GF-D8 (cell line): ENCODE data around the gene DOCK11.
A peak's percentile ranks its signal among the peaks of the same experiment; 100 is the strongest.

ENCODE experiments used
- DNase-seq: peaks from one replicate; lab custom pipeline; 2025; lab: John Stamatoyannopoulos, UW

The DOCK11 gene

DNA sequence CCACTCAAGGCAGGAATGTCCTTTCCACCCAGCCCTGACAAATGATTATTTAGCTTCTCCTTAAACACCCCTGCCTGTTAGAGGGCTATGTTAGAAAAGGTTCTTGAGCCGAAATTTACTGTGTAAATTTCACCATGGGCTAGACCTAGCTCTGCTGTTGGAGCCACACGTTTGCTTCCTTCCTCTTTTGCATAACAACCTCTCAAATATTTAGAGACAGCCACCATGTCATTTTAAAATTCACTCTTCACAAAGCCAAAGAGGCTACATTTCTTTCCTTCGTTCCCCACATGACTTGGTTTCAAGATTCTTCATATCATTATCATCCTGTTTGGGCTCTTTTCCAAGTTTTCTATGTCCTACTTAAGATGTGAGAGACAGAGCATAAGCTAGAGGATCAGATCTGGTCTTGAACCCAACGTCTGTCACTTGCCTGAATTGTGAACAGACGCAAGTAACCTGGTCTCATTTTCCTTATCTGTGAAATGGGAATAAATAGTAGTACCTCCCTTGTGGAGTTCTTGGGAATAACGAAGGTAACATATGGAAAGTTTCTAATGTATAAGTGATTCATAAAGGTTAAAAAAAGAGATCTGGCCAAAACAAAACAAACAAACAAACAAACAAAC is 6.7 kb downstream of the DOCK11 start:
- DNase-seq = peak; percentile 54

DNA sequence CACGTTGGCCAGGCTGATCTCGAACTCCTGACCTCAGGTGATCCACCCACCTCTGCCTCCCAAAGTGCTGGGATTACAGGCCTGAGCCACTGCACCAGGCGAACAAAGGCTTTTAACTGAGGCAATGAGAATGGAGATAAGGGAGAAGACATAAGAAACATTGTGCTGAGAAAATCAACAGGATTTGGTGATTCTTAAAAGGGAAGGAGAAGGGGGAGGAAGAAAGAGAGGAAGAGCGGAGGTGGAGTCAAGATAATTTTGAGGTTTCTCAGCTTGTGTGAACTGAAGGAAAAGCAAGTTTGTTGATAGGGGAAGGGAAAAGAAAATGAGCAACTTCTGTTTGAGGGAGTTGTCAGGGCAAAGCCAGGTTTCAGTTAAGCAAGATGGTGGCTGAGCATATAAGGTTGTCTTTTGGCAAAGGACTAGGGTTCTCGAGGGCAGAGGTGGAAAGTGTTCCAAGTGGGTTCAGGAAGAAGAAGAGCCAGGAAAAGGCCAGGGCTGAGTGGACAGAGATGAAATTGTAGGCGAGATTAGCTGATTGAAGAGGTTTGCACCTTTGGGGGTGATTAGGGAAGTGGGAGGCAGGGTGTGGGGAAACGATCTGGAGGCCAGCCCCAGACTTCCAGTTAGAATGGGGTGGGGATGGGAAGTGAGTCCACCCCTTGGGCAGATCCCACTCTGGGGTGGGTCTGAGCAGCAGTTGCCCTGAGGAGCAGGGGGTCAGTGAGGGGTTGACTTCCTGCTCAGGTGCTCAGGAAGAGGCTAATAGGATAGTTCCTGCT is 7.8 kb downstream of the DOCK11 start:
- DNase-seq = peak; percentile 22

DNA sequence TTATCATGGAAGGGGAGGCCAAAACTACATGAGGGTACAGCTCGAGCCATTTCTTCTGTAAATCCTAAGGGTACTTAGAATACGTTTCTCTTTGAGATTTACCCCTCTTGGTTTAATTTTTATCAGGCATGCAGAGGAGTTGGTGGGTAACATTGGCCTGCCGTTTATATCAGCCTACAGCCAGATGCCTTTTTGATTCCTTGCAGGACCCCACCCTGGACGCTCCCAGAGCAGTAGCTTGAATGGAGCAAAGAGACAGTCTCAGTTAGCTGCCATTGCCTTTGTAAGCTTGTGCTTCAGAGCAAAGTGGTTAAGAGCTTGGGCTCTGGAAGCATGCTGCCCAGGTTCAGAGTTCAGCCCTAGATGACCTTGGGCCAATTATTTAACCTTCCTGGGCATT is 9.0 kb downstream of the DOCK11 start:
- no peak for DNase-seq

DNA sequence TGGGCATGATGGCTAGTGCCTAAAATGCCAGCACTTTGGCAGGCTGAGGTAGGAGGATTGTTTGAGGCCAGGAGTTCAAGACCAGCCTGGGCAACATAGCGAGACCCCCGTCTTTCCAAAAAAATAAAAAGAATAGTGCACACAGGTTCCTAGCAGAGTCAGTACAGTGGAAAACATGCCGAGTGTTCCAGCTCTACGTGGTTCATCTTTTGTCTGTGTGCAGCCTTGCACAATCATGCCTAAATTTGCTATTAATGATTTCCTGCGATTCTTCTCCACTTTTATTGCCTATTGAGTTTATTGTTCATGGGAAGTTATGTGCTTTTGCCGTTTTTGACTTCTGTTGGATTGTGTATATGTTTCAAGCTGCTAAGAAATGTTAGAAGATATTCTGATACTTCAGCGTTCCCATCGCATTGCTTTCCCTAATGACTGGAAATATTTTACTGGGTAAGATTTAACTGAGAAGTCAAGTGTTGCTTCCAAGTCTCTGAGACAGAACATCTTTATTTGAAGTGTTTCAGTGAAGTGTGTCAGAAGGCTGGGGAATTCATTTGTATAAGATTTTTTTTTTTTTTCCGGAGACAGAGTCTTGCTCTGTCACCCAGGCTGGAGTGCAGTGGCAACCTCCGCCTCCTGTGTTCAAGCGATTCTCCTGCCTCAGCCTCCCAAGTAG is 11.3 kb downstream of the DOCK11 start:
- no peak for DNase-seq

DNA sequence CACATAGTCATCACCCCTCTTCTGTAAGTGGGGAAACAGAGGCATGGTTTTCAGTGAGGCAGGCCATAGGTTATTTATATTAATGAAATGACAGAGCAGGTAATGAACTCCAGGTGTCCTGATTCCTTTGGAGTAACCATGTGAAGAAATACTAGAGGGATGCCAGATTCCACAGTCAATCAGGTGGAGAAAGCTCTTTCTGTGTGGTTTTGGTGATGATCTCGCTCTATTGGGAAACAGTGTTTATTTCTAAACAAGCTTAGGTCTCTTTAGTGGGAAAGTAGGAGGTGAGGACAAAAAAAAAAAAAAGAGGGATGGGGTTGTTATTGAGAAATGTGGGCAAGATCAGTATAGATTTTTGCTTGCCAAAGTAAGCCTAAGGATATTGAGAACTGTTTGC is 12.2 kb downstream of the DOCK11 start:
- no peak for DNase-seq

DNA sequence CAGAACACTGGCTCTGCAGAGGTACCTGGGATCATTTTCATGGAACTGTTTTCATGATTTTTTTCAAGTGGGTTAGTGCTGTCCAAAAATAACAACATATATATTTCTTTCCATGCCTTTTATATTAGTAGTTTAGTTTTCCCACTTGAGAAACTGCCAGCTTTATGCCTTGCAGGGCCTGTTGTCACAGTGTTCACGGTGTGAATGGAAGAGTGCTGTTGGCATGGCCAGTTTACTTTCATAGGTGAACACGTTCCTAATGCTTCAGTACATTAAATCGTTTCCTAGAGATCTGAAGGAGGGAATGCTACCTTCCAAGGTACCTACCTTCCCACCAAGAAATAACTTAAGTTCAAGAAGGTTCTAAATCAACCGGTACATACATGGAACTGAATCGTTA is 12.6 kb downstream of the DOCK11 start:
- DNase-seq = no peak

DNA sequence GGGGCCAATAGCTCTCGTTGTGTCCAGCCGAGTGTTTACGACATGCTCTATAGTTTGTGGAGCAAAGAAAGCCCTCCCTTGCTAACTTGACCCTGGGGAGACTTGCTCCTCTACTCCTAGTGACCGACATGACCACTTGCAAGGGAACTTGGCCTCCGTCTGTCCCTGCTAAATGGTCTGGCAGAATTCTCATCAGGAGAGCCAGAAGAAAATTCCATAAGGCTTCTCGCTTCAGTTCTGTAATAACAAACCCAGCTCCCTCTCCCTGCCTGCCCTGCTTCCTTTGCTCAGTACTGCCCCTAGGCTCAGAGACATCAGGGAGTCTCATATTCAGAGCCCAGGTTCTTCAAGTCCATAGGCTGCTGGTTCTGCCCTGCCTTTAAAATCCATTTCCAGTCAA is 13.0 kb downstream of the DOCK11 start:
- no peak for DNase-seq

DNA sequence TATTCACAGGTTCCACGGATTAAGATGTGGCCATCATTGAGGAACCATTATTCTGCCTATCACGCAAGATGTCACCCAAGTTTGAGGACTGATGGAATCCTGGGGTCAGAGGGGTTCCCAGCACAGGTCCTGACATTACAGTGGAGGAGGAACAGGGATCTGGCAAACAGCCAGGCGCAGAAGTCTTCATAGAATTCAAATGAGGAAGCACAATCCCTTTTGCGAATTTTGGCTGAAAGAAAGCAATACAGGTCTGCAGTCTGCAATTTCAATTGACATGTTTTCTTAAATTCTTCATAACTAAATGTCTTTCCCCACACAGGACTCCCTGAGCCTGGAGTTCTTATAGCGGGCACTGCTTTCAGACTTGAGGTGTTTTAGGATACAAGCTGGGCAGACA is 14.5 kb downstream of the DOCK11 start:
- no peak for DNase-seq

DNA sequence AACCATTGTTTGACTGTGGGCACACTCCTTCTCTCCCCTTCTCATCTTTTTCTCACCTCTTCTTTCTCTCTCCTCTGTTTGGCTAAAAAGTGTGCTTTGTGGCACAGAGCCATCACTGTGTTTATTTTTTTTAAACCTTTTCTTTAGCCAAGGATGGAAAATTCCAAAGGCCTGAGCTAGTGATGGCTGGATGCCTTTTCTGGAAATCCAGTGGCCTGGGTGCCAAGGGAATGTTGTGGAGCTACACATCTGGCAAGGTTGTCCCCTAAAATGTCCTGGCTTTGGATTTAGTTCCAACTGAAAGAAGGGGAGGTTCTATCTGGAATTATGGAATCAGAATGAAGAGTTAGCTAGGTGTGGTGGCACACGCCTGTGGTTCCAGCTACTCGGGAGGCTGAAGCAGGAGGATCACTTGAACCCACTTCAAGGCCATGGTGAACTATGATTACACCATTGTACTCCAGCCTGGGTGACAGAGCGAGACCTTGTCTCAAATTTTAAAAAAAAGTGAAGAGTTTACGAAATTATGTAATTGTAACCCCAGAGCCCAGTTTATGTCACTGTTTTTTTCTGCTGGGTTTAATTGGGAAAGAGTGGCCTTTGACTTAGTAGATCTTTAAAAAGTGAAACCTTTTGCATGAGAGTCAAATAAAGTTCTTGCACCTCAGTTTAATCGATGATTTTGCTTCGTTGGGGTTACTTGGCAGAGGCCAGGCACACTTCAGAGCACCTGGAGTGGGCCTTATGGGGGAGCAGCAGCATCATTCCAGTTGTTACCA is 17.7 kb downstream of the DOCK11 start:
- no peak for DNase-seq

DNA sequence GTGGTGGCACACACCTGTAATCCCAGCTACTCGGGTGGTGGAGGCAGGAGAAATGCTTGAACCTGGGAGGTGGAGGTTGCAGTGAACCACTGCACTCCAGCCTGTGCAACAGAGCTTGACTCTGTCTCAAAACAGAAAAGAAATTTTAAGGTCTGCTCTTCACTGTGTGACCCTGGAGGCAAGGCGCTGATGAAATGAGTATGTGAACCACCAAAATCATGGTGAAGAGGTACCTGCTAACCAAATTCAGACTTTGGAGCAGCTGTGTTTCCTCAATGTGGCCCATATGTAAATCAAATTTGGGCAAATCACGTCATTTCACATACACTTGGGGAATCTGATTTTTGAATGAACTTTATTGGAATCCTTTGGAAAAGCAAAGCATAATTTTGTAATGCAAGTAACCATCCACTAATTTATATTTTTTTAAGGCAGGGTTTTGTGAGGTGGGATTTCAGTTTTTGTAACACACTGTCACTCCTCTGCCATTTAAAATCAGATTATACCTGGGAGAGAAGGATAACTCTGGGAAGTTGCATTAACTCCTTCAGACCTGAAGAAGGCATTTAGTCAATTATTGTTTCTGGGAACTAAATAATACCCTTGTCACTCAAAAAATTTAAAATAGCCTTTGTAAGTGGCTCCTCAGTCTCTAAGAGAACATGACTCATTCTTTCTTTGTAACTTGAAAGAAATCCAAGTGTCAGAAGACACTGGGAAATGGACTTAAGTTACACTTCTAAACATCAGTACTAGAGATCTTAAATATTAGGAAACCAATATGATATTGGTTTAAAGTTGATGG is 24.0 kb downstream of the DOCK11 start:
- DNase-seq = no peak

DNA sequence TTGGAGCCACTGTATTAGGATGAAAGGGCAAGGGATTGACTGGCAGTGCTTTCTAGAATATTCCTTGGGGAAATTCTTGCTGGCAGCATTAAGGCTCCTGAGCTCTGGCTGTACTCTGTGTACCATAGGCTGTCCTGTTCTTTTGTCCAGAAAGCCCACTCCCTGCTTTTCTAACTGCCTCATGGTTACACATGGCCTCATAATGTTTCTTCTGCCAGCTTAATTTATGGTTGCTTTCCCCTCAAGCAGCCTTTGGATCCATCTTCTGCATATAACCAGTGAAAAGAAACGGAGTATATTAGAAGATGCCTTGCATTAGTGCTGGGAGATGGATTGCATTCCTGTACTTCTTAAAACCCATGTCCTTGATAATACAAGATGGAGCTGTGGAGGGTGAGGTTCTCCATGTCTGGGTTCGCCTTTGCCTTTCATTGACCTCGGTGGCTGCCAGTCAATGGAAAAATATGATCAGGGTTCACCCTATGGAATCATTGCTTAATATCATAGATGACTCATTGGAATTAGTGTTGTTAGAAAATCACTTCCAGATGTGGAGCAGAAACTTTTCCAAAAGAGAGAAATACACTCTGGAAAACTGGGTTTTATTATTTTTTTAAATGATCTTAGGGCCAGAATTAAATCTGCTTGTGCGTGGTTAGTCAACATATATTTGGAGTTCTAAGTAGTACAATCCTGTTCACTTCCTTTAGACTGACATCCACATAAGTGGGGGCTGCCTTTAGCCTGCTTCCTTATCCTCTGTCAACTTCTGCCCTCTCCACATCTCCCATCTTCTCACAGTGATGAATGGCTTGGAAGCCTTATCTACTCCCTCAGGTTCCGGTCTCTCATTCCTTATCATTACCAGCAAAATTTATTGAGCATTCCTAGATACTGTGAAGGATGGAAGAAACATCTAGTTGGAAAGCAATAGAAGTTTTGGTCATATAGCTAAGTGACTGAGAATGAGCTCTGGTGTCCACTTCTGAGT is 24.9 kb downstream of the DOCK11 start:
- DNase-seq = no peak

DNA sequence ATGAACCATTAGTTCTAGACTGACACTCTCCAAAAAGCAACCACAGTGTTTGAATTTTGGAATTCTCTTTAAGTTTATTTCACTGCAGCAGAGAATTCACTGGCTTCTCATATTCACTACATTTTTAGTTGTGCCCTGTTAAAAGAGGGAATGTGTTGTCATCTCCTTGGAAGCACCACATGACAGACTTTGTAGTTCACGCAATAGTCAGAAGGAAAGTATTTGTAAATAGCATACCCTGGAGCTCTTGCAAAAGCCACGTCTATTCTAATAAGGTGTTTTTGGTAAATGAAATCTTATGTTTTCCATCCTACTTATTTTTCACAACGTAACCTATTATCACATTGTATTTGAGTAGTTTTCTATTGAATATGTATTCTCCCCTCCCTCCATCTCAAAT is 25.8 kb downstream of the DOCK11 start:
- DNase-seq = no peak

DNA sequence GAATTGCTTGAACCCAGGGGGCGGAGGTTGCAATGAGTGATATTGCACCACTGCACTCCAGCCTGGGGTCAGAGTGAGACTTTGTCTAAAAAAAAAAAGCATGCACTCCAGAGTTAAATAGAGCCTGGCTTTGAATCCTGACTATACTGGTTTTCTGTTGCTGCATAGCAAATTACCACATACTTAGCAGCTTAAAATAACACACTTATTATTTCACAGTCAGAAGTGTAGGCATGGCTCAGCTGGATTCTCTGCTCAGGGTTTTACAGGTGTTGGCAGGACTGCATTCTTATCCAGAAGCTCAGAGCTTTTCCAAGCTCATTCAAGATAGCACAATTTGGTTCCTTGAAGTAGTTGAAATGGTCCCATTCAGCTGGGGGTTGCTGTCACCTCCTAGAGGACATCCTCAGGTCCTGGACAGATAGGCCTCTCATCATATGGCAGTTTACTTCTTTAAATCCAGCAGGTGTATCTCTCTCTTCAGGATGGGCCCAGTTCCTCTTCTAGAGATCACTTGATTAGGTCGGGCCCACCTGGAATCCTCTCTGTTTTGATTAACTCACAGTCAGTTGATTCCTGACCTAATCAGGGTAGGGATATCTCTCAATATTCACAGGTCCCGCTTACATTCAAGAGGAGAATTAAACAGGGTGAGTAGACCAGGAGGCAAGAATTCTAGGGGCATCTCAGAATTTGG is 26.8 kb downstream of the DOCK11 start:
- no peak for DNase-seq

DNA sequence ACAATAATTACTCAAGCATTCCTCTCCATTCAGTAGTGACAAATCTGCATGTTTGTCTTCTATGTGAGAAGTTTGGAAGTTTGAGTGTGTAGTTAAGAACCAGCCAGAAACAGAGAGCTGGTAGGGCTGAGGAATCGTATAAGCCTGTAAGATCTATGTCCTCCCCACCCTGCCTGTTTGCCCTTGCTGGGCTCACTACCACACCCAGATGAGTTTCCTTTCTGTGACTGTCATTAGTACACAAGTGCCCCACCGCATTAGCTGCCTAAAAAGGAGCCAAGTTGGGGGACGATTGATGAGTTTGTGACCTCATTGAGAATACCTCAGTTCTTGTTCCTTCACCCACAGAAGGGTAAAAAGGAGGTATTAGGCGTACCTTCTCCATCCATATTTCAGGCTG is 28.3 kb downstream of the DOCK11 start:
- DNase-seq = no peak

DNA sequence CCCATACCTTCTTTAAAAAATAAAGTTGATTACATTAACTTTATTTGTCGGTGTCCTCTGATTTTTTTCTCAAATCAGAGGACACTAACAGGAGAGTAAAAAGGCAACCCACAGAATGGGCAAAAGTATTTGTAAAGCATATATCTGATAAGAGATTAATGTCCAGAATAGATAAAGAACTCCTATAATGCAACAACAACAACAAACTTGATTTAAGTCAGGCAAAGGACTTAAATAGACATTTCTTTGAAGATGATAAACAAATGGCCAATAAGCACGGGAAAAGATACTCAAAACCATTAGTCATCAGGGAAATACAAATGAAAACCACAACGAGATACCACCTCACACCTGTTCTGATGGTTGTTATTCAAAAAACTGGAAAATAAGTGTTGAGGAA is 28.7 kb downstream of the DOCK11 start:
- DNase-seq = no peak

DNA sequence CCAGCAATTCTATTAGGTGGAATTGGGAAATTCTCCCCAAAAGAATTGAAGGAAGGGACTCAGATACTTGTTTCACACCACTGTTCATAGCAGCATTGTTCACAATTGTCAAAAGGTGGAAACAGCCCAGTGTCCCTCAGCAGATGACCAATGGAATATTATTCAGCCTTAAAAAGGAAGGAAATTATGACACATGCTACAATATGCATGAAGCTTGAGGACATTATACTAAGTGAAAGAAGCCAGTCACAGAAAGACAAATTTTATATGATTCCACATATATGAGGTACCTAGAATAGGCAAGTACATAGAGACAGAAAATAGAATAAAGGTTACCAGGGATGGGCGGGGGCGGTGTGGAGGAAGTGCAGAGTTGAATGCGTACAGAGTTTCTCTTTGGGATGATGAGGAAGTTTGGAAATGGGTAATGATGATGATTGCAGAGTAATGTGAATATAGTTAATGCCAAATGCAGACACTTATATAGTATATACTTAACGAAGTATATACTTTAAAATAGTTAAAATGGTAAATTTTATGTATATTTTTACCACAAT is 29.6 kb downstream of the DOCK11 start:
- DNase-seq = no peak

DNA sequence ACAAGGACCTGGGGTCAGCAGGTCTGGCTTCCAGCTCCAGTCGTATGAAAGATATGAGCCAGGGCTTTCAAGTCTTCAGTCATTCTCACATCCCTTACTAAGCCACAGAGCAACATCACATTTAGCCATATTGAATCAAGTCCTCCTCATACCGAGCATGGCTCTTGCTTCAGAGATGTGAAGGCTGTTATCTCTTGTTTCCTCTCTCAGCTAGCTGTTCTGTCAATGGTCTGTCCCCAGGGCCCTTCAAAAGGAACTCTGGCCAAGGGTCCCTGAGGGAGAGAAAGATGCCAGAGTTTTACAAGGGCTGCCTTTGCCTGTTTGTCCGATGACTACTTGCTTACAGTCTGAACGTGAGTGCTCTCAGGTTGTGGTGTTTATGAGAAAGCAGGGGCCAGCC is 30.5 kb downstream of the DOCK11 start:
- no peak for DNase-seq

DNA sequence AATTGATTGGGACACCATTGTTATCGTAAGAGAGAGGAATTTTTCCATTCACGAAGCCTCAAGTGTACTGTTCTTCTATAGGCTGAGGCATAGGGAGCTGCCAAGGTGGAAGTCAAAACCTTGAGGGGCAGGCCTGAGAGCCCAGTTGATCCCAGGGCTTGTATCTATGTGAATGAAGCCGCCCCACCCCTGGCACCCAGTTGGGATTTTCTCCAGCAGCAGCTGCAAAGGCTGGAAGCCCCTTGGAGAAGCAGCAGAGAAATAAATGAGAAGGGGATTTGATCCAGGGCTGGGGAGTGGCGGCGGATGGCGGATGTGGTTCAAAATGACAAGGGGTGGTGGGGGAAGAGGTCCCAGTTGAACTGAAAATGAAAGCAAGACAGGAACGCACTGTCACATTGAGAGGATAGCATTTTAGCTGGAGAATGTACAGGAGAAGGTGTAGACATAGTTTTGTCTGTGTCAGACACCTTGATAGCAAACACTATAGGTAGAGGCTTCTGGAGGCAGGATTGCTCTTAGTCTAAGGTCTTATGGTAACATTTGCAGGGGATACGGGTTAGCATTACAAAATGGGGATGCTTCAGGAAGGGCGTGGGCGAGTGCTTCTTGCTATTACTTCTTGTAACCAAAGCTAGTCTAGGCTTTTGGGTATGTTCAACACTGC is 32.6 kb downstream of the DOCK11 start:
- DNase-seq = peak; percentile 5
